Endodermal cell (in vitro differentiated cells): ENCODE measurements around the gene MICAL1. TPM values are rescaled to one million over a fixed set of nuclear protein-coding genes. Genes with fewer than 3 reads are reported as not detected.

Experiments used
- DNase-seq: peaks from one replicate; pipeline ENCODE4 v3.0.0-alpha.2; 2017
- H3K27ac ChIP-seq: 2 replicates; pipeline ENCODE4 v1.5.1; 2013; ENCODE audit warnings: mild to moderate bottlenecking, low read depth, low read length, moderate library complexity
- H3K27me3 ChIP-seq: 2 replicates; pipeline ENCODE4 v1.6.1; 2013; ENCODE audit warnings: mild to moderate bottlenecking, low read length, moderate library complexity; ENCODE audit not compliant: insufficient read depth, control insufficient read depth, poor library complexity, severe bottlenecking
- H3K36me3 ChIP-seq: 2 replicates; pipeline ENCODE4 v1.7.0; 2013; ENCODE audit warnings: mild to moderate bottlenecking, low read length, moderate library complexity; ENCODE audit not compliant: control insufficient read depth, insufficient read depth
- H3K4me1 ChIP-seq: one replicate; pipeline ENCODE4 v1.7.0; 2013; ENCODE audit warnings: low read length; ENCODE audit not compliant: control insufficient read depth, insufficient read depth
- H3K4me3 ChIP-seq: 2 replicates; pipeline ENCODE4 v1.5.1; 2013; ENCODE audit warnings: mild to moderate bottlenecking, low read length, moderate library complexity
- H3K9ac ChIP-seq: 2 replicates; pipeline ENCODE4 v1.6.1; 2013; ENCODE audit warnings: mild to moderate bottlenecking, low read length, moderate library complexity; ENCODE audit not compliant: poor library complexity, severe bottlenecking; ENCODE audit errors: extremely low read depth
- H3K9me3 ChIP-seq: 2 replicates; pipeline ENCODE4 v1.6.1; 2013; ENCODE audit warnings: mild to moderate bottlenecking, low read length, moderate library complexity; ENCODE audit not compliant: control insufficient read depth
- H3K27ac Mint-ChIP-seq: 2 replicates; pipeline ENCODE4 v1.8.0; 2020; ENCODE audit warnings: mixed read lengths
- H3K27me3 Mint-ChIP-seq: 2 replicates; pipeline ENCODE4 v1.8.0; 2021; ENCODE audit warnings: mild to moderate bottlenecking, mixed read lengths; ENCODE audit not compliant: insufficient read depth
- H3K36me3 Mint-ChIP-seq: 2 replicates; pipeline ENCODE4 v1.8.0; 2020; ENCODE audit warnings: low read depth, mixed read lengths
- H3K4me1 Mint-ChIP-seq: 2 replicates; pipeline ENCODE4 v1.8.0; 2020; ENCODE audit warnings: mixed read lengths
- H3K4me3 Mint-ChIP-seq: 2 replicates; pipeline ENCODE4 v1.8.0; 2020; ENCODE audit warnings: mild to moderate bottlenecking, moderate library complexity, mixed read lengths
- H3K9me3 Mint-ChIP-seq: 2 replicates; pipeline ENCODE4 v1.8.0; 2020; ENCODE audit warnings: mild to moderate bottlenecking, mixed read lengths
- CTCF ChIP-seq: fragments of 200-600 bp; sonication (generic); conservative IDR thresholded peaks from 2 replicates; pipeline ENCODE4 v1.5.0; 2021; ENCODE audit warnings: antibody characterized with exemption, mild to moderate bottlenecking
- WGBS, 2 experiments: methylation state at CpG; one replicate each; pipeline versions ENCODE4 v1.1.5 to v1.1.7; 2013; ENCODE audit warnings: missing lambda C conversion rate in 2 of 2, mixed read lengths in 1 of 2; ENCODE audit not compliant: insufficient coverage in 1 of 2, insufficient read length in 1 of 2; 5-methylcytosine and 5-hydroxymethylcytosine counted together
- total RNA-seq, 2 donors: library from RNA; stranded (reverse); fragmentation: NEBNext Ultra II Directional in 1 of 2; extraction: Animal tissue kit (Norgen Biotek cat#: 25700) in 1 of 2; gene quantifications; 2 replicates in 1 of 2; 3 replicates in 1 of 2; pipeline ENCODE4 v1.2.1, GENCODE V29; 2021

MICAL1 gene
- total RNA-seq, 2 donors from 2014 or later, result 10.4 to 22.8 TPM

- Histone ChIP-seq H3K36me3 (no peaks in the 10 kb centered on the region), H3K4me1 (no peaks in the 10 kb centered on the region), H3K27ac (no peak overlapping the region), H3K27me3 (peaks cover 17% of the 10 kb centered on the region), H3K9me3 (no peaks in the 10 kb centered on the region), H3K4me3 (no peak overlapping the region), H3K9ac (no peak overlapping the region)
- Mint-ChIP-seq H3K27ac (no peak overlapping the region), H3K36me3 (no peaks in the 10 kb centered on the region), H3K27me3 (peaks cover 14% of the 10 kb centered on the region), H3K4me3 (no peak overlapping the region), H3K9me3 (no peaks in the 10 kb centered on the region), H3K4me1 (peaks cover 12% of the 10 kb centered on the region)
- no peak for TF ChIP-seq CTCF
- DNase-seq, result no peak
Measured at GRCh38 chr6:109488001-109488400, 32.4 kb upstream of the MICAL1 start.

- Histone ChIP-seq H3K36me3 (peaks cover 7% of the 10 kb centered on the region), H3K9ac (no peak overlapping the region), H3K4me1 (no peaks in the 10 kb centered on the region), H3K4me3 (no peak overlapping the region), H3K27me3 (peaks cover 17% of the 10 kb centered on the region), H3K9me3 (no peaks in the 10 kb centered on the region), H3K27ac (no peak overlapping the region)
- Mint-ChIP-seq H3K9me3 (no peaks in the 10 kb centered on the region), H3K4me3 (no peak overlapping the region), H3K27ac (no peak overlapping the region), H3K27me3 (peaks cover 14% of the 10 kb centered on the region), H3K4me1 (peaks cover 6% of the 10 kb centered on the region), H3K36me3 (peaks cover 9% of the 10 kb centered on the region)
- no peak for DNase-seq
- no peak for TF ChIP-seq CTCF
- WGBS, 2 experiments, result 94 to 100% methylated on average over 1 of the region's 1 CpG
Measured at GRCh38 chr6:109486068-109486467, 30.5 kb upstream of the MICAL1 start.

GRCh38 chr6:109485266-109485935 lies 29.8 kb upstream of the MICAL1 start:
- Histone ChIP-seq H3K4me3 (no peak overlapping the region), H3K9ac (no peak overlapping the region), H3K36me3 (peaks cover 14% of the 10 kb centered on the region), H3K27me3 (peaks cover 17% of the 10 kb centered on the region), H3K4me1 (no peaks in the 10 kb centered on the region), H3K9me3 (no peaks in the 10 kb centered on the region), H3K27ac (no peak overlapping the region)
- Mint-ChIP-seq H3K4me1 (peaks cover 9% of the 10 kb centered on the region), H3K27me3 (peaks cover 14% of the 10 kb centered on the region), H3K4me3 (no peak overlapping the region), H3K27ac (no peak overlapping the region), H3K9me3 (no peaks in the 10 kb centered on the region), H3K36me3 (peaks cover 14% of the 10 kb centered on the region)
- 97 to 100% methylated on average over 1 to 3 of the region's 3 CpGs for WGBS, 2 experiments
- DNase-seq, result no peak
- TF ChIP-seq CTCF, result no peak
